NOMO-1 (cell line): ENCODE data around the gene PHF21B.

Experiments
- DNase-seq, 2 experiments: peaks; one replicate each; lab custom pipeline; 2025; ENCODE audit not compliant: unreplicated experiment in 2 of 2; lab: John Stamatoyannopoulos, UW

Gene PHF21B

DNA sequence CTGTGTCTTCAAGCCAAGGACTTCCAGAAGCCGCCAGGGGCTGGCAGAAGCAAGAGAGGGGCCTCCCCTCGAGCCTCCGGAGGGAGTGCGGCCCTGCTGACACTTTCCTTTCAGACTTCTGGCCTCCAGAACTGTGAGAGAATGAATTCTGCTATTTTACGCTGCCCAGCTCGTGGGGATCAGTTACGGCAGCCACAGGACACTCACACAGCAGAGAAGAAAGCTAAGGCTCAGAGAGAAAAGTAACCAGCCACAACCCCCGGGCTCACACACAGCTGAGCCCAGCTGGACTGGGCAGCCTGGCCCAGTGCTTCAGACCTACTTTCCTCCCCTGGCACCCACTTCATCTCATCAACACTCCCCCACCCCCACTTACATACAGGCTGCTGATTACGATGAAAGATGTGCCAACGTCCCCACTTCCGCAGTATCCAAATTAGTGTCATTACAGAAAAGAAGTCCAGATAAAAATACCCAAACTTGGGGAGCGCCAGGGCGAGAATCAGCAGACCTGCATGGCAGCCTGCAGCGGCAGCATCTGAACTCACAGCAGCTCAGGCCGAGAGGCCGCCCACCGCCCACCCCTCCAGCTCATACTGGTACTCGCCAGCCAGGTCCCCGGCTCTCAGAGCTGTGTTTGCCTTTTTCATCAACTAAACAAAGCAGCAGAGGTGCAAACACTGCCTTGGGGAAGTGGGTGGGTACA is 15.3 kb downstream of the PHF21B start:
- DNase-seq = no peak

- no peak for DNase-seq
These were observed 17.6 kb downstream of the PHF21B start for GRCh38 chr22:44992166-44992565.

- DNase-seq = no peak
These were observed 18.6 kb downstream of the PHF21B start for GRCh38 chr22:44991218-44991617.

- DNase-seq = no peak
These were observed 19.0 kb downstream of the PHF21B start for GRCh38 chr22:44990810-44991209.

GRCh38 chr22:44990328-44990727 is 19.5 kb downstream of the PHF21B start:
- no peak for DNase-seq

GRCh38 chr22:44988671-44989070 is 21.1 kb downstream of the PHF21B start:
- no peak for DNase-seq

DNA sequence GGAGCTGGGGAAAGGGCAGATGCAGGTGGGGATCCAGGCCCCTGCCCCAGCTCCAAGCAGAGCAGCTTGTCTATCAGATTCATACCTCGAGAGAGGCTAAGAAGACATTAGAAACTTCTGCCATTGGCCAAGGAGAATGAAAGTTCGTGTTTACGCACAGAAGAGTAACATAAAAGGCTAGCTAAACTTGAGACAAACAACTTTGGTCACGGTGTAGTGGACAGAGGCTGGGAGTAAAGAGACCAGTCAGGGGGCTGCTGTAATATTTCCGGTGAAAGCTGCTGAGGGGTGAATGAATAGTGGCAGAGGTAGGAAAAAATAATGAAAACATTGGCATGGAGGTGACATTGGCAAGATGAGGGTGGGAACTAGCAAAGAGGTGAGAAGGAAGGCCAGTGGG is 22.9 kb downstream of the PHF21B start:
- no peak for DNase-seq

DNA sequence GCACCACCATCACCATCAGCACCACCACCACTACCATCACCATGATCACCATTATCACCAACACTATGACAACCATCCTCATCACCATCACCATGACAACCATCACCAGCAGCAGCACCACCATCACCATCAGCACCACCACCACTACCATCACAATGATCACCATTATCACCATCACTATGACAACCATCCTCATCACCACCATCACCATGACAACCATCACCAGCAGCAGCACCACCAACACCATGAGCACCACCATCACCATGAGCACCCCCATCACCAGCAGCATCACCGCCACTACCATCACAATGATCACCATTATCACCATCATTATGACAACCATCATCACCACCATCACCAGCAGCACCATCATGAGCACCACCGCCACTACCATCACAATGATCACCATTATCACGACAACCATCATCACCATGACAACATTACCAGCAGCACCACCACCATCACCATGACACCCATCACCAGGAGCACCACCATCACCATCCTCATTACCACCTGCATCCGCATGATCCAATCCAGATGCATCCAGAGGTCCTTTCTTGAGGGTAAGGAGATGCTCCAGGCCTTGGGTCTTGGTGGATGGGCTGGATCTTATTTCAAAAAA is 23.8 kb downstream of the PHF21B start:
- no peak for DNase-seq

- DNase-seq = no peak
These were observed 25.8 kb downstream of the PHF21B start for GRCh38 chr22:44983878-44984482.

- no peak for DNase-seq
These were observed 27.4 kb downstream of the PHF21B start for GRCh38 chr22:44982445-44982844.

DNA sequence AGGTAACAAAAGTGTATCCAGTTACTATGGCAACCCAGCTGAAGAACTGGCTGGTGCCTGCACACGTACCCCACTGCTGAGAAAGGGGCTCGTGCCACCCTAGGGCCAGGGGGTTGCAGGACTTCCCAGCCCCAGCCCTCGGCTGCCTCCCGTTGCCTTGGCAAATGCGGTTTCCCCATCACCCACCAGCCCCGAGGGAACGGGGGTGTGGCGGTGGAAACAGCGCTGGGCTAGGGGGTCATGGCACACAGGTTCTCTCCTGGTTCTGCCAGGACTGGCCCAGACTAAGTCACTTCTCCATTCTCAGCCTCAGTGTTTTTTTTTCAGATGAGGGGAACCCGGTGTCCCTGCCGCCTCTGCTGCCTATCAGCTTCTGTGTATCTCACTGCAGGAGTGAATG is 27.9 kb downstream of the PHF21B start:
- DNase-seq = no peak

- no peak for DNase-seq
These were observed 30.7 kb downstream of the PHF21B start for GRCh38 chr22:44979154-44979553.

DNA sequence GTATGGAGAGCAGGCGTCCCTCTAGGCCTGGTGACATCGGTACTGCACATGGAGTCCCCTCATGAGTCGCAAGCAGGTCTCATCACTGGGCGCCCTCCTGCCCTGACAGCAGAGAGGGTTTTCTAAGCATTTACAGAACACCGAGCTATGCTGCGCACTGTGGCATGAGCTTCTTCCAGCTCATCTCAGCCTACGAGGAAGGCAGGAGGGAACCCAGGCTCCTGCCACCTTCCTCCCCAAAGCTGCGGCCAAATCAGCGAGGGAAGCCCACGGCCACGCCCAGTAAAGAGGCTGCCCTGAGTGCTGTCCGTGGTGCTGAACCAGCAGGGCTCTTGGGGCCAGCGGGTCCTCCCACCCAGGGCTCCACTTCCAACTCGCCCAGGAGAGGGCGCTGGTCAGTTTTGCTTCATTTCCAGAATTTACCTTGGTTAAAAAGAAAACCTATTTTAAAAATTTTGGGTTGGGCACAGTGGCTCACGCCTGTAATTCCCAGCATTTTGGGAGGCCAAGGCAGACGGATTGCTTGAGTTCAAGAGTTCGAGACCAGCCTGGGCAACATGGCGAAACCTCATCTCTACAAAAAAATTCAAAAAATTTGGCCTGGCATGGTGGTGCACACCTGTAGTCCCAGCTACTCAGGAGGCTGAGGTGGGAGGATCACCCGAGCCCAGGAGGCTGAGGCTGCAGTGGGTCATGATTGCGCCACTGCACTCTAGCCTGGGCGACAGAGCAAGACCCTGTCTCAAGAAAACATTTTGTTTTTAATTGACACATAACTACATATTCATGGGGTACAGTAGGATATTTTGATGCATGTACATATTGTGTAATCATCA is 34.2 kb downstream of the PHF21B start:
- peak; percentile 84 to 91 for DNase-seq

DNA sequence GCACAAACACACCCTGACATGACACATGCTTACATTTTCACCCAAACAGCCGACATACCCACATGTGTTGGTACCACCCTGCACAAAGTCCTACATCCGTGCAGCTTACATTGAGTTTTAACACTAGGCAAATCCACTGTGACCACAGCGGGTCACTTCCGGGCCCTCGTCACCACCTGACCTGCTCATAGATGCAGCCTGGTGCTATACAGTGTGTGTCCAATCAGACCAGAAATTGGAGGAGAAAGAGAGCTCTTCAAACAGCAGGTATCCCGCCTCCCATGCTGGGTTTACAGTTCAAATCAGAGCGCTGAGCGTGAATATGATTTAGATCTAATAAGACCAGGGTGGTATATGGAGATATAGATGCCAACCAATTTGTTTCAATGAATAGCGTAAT is 35.4 kb downstream of the PHF21B start:
- DNase-seq = no peak

DNA sequence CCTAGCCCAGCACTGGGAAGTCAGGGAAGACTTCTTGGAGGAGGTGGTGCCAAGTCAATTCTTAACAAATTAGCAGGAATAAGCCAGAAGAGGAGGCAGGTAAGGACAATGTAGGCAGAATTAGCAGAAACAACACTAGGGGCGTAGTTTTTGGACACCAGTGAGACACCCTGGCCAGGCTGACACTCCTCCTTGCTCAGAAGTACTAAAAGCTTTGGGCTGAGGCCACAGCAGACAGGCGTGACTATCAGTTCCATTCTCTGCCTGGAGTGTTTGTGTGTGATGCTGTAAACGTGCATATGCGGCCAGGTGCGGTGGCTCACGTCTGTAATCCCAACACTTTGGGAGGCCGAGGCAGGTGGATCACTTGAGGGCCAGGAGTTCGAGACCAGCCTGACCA is 36.0 kb downstream of the PHF21B start:
- DNase-seq = no peak

DNA sequence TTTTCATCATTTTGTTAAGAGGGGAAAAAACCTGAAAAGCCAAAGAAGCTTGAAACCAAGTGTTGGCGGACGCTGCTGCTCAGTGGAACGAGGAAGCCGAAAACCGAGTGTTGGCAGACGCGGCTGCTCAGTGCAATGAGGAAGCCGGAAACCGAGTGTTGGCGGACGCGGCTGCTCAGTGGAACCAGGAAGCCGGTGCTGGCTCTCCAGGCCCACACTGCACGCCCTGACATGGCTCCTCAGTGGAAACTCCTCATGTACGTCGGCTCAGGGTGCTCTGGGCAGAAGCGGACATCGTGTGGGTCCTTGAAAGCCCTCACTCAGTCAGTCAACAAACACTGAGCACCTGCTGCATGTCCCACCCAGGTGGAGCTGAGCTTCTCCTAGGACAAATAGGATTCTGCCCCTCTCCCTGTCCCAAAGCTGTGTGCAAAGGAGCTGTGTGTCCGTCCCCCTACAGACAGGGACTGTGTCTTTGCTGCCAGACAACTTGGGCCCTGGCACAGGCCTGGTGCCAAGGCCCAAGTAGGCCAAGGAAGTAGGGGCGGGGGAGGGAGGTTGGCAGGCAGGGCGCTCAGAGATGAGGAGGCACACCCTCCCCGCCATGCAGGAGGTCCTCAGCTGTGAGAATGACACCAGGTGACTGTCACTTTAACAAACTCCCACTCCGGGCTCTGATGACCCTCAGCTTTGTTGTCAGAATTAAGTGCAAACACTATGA is 37.3 kb downstream of the PHF21B start:
- no peak for DNase-seq

DNA sequence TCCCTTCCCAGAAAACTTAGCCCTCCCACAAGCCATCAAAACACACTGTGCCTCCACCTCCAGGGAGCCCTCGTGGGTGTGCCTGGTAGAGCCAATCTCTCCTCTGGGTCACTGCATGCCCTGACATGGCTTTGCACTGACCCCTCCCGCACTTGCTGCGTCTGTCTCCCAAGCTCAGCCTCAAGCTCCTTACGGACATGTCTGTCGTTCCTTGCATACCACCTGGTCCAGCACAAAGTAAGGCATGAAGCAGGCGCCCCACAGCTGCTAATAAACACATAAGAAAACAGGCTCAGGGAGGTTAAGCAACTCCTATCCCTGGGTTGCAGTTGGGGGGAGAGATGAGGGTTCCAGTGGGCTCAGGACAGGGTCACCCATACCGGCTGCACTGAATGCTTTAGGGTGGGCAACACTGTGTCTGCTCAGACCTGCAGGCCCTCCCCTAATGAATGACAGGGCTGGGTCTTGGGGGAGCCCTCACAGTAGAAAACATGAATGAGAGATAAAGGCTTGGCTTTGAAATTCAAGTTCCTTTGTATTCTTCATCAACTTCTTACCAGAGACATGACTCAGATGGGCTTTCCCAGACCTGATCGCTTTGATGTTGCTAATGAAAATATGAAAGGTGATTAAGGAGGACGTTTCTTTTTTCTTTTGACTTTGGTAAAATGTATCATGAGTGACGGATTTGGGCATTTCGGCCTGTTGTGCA is 38.0 kb downstream of the PHF21B start:
- DNase-seq = no peak

- DNase-seq = no peak
These were observed 39.5 kb downstream of the PHF21B start for GRCh38 chr22:44970291-44970690.

- no peak for DNase-seq
These were observed 40.0 kb downstream of the PHF21B start for GRCh38 chr22:44969817-44970216.

GRCh38 chr22:44968736-44969135 is 41.1 kb downstream of the PHF21B start:
- no peak for DNase-seq
